GM19324 (cell line): ENCODE results near the gene SSX2B.
"Not testable (repeated sequence)": the region's sequence is repeated elsewhere in the genome, so short reads cannot be mapped to it uniquely, and the experiment has no call there.

Experiments
- ATAC-seq: cut with Tn5 transposase; IDR thresholded peaks from one replicate; pipeline ENCODE4 v1.9.1; 2021; ENCODE audit warnings: mild to moderate bottlenecking, moderate library complexity; ENCODE audit not compliant: unreplicated experiment, low FRiP score

Gene SSX2B, protein sequence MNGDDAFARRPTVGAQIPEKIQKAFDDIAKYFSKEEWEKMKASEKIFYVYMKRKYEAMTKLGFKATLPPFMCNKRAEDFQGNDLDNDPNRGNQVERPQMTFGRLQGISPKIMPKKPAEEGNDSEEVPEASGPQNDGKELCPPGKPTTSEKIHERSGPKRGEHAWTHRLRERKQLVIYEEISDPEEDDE

DNA sequence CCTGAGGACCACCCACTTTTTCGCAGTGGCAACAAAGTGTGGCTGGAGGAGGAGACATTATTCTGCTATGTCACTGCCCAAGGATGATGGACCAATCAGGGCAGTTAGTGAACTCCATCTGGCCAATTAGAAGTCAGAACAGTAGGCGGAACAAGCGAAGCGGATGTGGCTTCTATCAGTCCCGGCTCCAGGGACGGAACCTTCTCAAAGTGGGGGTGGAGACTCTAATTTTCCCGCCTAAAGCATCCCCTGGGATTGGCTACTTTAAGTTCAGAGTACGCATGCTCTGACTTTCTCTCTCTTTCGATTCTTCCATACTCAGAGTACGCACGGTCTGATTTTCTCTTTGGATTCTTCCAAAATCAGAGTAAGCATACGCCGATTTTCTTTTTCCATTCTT is at the start of gene SSX2B:
Gene SSX2B, plus strand, starts transcription at position 301 of the 400 bp plus-strand sequence. CDS start 1,429 bp downstream, outside the sequence.
- ATAC-seq, result not testable (repeated sequence)

DNA sequence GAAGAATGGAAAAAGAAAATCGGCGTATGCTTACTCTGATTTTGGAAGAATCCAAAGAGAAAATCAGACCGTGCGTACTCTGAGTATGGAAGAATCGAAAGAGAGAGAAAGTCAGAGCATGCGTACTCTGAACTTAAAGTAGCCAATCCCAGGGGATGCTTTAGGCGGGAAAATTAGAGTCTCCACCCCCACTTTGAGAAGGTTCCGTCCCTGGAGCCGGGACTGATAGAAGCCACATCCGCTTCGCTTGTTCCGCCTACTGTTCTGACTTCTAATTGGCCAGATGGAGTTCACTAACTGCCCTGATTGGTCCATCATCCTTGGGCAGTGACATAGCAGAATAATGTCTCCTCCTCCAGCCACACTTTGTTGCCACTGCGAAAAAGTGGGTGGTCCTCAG is 44.0 kb upstream of the SSX2B start, which contains the start of gene SSX2:
Gene SSX2, minus strand, starts transcription at position 101 of the 400 bp plus-strand sequence. CDS start 1,429 bp downstream, outside the sequence.
- not testable (repeated sequence) for ATAC-seq

DNA sequence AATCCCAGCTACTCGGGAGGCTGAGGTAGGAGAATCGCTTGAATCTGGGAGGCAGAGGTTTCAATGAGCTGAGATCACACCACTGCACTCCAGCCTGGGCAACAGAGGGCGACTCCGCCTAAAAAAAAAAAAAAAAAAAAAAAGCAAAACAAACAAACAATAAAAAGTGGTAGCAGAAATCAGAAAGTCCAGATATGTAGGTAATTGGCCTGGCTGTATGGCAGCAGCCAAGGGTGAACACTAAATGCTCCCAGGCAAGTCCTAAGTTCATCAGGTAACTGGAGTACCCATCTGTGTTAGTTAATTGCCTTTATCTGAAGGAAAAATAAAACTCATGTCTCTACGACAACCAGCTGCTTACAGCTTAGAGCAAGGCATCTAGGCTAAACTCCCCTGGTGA is 14.9 kb downstream of the SSX2B start:
- not testable (repeated sequence) for ATAC-seq

DNA sequence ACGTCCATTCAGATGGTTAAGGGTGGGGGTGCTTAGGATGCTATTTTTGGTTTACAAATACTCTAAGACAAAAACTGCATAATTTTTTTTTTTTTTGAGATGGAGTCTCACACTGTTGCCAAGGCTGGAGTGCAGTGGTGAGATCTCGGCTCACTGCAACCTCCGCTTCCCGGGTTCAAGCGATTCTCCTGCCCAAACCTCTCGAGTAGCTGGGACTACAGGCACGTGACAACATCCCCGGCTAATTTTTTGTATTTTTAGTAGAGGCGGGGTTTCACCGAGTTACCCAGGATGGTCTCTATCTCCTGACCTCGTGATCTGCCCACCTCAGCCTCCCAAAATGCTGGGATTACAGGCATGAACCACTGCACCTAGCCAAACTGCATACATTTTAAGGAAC is 22.5 kb downstream of the SSX2B start:
- ATAC-seq, result not testable (repeated sequence)

DNA sequence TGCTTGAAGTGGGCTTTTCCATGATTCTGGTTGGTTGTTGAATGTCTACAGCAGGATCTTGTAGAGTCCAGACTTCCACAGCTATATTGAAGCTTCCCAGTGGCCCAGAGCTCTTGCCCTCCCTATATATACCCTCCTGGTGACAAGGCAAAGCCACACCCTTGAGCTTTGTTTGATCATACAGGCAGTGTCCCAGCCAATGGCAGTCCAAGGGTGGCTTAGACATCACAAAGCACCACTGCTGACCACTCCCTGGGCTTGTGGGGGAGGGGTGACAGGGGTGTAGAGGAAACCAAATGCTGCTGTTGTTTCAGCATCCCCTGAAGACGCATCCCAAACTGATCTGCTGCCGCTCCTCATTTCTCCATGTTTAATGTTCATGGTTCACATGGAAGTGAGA is 46.3 kb downstream of the SSX2B start, which contains the start of gene SPANXN5:
Gene SPANXN5, minus strand, starts transcription at position 101 of the 400 bp plus-strand sequence. Its CDS starts 79 bp downstream, at position 22.
- not testable (repeated sequence) for ATAC-seq

DNA sequence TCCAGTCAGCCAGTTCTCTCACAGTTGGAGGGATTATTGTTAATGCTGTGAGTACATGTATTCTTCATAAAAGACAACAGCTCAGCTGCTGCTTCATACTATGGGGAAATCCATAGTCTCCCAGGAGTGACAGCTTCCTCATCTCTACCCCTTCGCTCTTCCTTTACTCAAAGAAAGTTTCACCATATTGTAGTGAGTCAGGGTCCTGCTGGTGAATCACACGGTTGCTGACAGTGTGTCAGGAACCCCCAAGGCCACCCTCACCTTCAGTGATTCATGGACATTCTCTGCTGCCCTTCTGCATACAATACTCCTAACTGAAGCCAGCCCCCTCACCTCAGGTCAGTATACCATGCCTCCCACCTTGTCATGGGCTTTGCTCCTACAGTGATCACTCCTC is 53.8 kb downstream of the SSX2B start:
- not testable (repeated sequence) for ATAC-seq
